ENCODE data around the gene ZDHHC5.

- no peak for TF ChIP-seq ZNF660 (tag by site-specific recombination; IDR thresholded peaks at IDR 0.05)
- TF ChIP-seq CTCF (tag by site-specific recombination; IDR thresholded peaks at IDR 0.05): no peak
Observed at GRCh38 chr11:57727185-57727584, 59.3 kb downstream of the ZDHHC5 start.

All from HEK293 (cell line).